GM23338 (cell line): ENCODE results near the gene VRK1. TPM values are rescaled to one million over a fixed set of nuclear protein-coding genes. Genes with fewer than 3 reads are reported as not detected.

Experiments
- ATAC-seq: fragments of 200-7000 bp; cut with Tn5 transposase; 3 replicates; pipeline ENCODE4 v1.9.1; 2020
- DNase-seq: peaks from one replicate; pipeline ENCODE4 v3.0.0-alpha.2; 2015; ENCODE audit warnings: low spot score
- H2AFZ ChIP-seq: fragments of 200-600 bp; sonication (generic); 2 replicates; pipeline ENCODE4 v1.8.0; 2016; ENCODE audit warnings: antibody characterized with exemption, mild to moderate bottlenecking, moderate library complexity
- H3F3A ChIP-seq: fragments of 200-600 bp; sonication (generic); replicated peaks from 2 replicates; pipeline ENCODE4 v1.8.0; 2017; ENCODE audit warnings: antibody characterized with exemption, mixed run types, low read depth
- H3K27ac ChIP-seq: fragments of 200-600 bp; sonication (generic); 2 replicates; pipeline ENCODE4 v1.6.1; 2016; ENCODE audit warnings: low read depth
- H3K27me3 ChIP-seq: fragments of 200-600 bp; sonication (generic); 2 replicates; pipeline ENCODE4 v1.8.0; 2016; ENCODE audit warnings: mild to moderate bottlenecking, mixed run types, moderate library complexity; ENCODE audit not compliant: insufficient read depth
- H3K36me3 ChIP-seq: fragments of 200-600 bp; sonication (generic); 2 replicates; pipeline ENCODE4 v1.8.0; 2016; ENCODE audit warnings: mild to moderate bottlenecking; ENCODE audit not compliant: insufficient read depth
- H3K4me1 ChIP-seq: fragments of 200-600 bp; sonication (generic); 2 replicates; pipeline ENCODE4 v1.8.0; 2016; ENCODE audit warnings: mild to moderate bottlenecking, moderate library complexity; ENCODE audit not compliant: insufficient read depth
- H3K4me2 ChIP-seq: fragments of 200-600 bp; sonication (generic); 2 replicates; pipeline ENCODE4 v1.7.1; 2017; ENCODE audit warnings: mixed run types
- H3K4me3 ChIP-seq: fragments of 200-600 bp; sonication (generic); 2 replicates; pipeline ENCODE4 v1.6.1; 2016; ENCODE audit warnings: mixed run types
- H3K79me2 ChIP-seq: fragments of 200-600 bp; sonication (generic); replicated peaks from 2 replicates; pipeline ENCODE4 v1.8.0; 2017; ENCODE audit warnings: mild to moderate bottlenecking; ENCODE audit not compliant: insufficient read depth
- H3K9me2 ChIP-seq: fragments of 200-600 bp; sonication (generic); 2 replicates; pipeline ENCODE4 v1.8.0; 2017; ENCODE audit not compliant: insufficient read depth
- H4K20me1 ChIP-seq: fragments of 200-600 bp; sonication (generic); replicated peaks from 2 replicates; pipeline ENCODE4 v1.8.0; 2017; ENCODE audit warnings: mild to moderate bottlenecking; ENCODE audit not compliant: insufficient read depth
- H3K27ac Mint-ChIP-seq: 2 replicates; pipeline ENCODE4 v1.8.0; 2020; ENCODE audit warnings: inconsistent platforms, mild to moderate bottlenecking, moderate library complexity, mixed read lengths
- H3K27me3 Mint-ChIP-seq: 3 replicates; pipeline ENCODE4 v1.8.0; 2022; ENCODE audit warnings: low read depth, mild to moderate bottlenecking, moderate library complexity, mixed read lengths, inconsistent platforms; ENCODE audit not compliant: insufficient read depth, poor library complexity
- H3K36me3 Mint-ChIP-seq: 3 replicates; pipeline ENCODE4 v1.8.0; 2021; ENCODE audit warnings: low read depth, mild to moderate bottlenecking, inconsistent platforms, moderate library complexity, mixed read lengths
- H3K4me1 Mint-ChIP-seq: 3 replicates; pipeline ENCODE4 v1.8.0; 2020; ENCODE audit warnings: mild to moderate bottlenecking, inconsistent platforms, mixed read lengths
- H3K4me3 Mint-ChIP-seq: 3 replicates; pipeline ENCODE4 v1.8.0; 2021; ENCODE audit warnings: moderate library complexity, mild to moderate bottlenecking, inconsistent platforms, mixed read lengths
- H3K9me3 Mint-ChIP-seq: 3 replicates; pipeline ENCODE4 v1.8.0; 2020; ENCODE audit warnings: moderate library complexity, mild to moderate bottlenecking, inconsistent platforms, mixed read lengths
- CREB1 ChIP-seq: fragments of 250-450 bp; sonication (Bioruptor Pico); IDR thresholded peaks from 2 replicates; pipeline ENCODE4 v1.5.0; 2020; ENCODE audit warnings: low read depth, mild to moderate bottlenecking, moderate library complexity
- EZH2 ChIP-seq: fragments of 200-600 bp; sonication (generic); IDR thresholded peaks from one replicate; pipeline ENCODE4 v1.8.0; 2017; ENCODE audit warnings: antibody characterized with exemption, mild to moderate bottlenecking, low read depth; ENCODE audit not compliant: unreplicated experiment
- ZNF114 ChIP-seq: fragments of 250-450 bp; sonication (Bioruptor Pico); IDR thresholded peaks from 2 replicates; pipeline ENCODE4 v1.5.0; 2020; ENCODE audit warnings: mild to moderate bottlenecking, moderate library complexity
- polyA plus RNA-seq: library from polyadenylated mRNA; unstranded; fragments of >200 nt; fragmentation: Nextera tagmentation; extraction: Ambion mirVana; gene quantifications from 2 replicates; pipeline ENCODE4 v1.2.1, GENCODE V29; 2016
- total RNA-seq: library from RNA; depleted of rRNA; stranded (reverse); fragments of >200 nt; shearing (Covaris generic); gene quantifications from 2 replicates; pipeline ENCODE4 v1.2.3, GENCODE V29; 2014
- TF ChIP-seq, protein P1 (sequence below), 2 experiments: fragments of 200-600 bp in 1 of 2; sonication (generic) in 1 of 2; conservative IDR thresholded peaks; 2 replicates each; pipeline versions ENCODE4 v1.5.1 to v1.6.1; 2016 to 2017; ENCODE audit warnings: antibody characterized with exemption in 2 of 2, low read depth in 2 of 2, mild to moderate bottlenecking in 2 of 2, moderate library complexity in 1 of 2
- TF ChIP-seq, protein P2 (sequence below): fragments of 250-450 bp; sonication (Bioruptor Pico); IDR thresholded peaks from 2 replicates; pipeline ENCODE4 v1.5.0; 2020; ENCODE audit warnings: mild to moderate bottlenecking, moderate library complexity
- TF ChIP-seq, protein P3 (sequence below): IDR thresholded peaks from one replicate; pipeline ENCODE4 v1.6.1; 2018; ENCODE audit warnings: antibody characterized with exemption; ENCODE audit not compliant: unreplicated experiment

VRK1 gene
- total and polyA plus RNA-seq, 2 experiments from 2014 or later: 83.8 to 119 TPM

DNA sequence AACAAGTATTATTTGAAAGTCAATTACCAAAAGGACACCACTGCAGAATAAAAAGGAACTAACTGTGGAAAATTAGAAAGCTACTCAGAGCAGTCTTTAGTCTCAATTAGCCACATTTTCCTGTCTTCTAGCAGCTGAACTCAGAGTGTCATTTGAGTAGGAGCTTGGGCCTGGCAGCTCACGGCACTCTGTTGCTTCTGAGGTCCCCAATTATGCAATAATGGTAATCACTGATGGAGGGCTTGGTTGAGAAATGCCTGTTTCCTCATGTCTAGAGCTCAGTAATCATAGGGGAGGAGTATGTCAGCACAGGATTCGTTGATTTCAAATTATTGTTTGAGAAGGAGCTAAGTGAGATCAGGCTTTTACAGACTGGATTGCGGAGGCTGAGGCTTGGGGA, 108.6 kb downstream of the VRK1 start:
- Mint-ChIP-seq H3K27ac (no peak overlapping the region), H3K4me1 (peaks cover 20% of the 10 kb centered on the region), H3K36me3 (peaks cover 17% of the 10 kb centered on the region), H3K4me3 (no peak overlapping the region), H3K27me3 (peaks cover 5% of the 10 kb centered on the region), H3K9me3 (peaks cover 20% of the 10 kb centered on the region)
- Histone ChIP-seq H3F3A (no peaks in the 10 kb centered on the region), H2AFZ (no peak overlapping the region), H3K4me2 (no peak overlapping the region), H3K27ac (no peak overlapping the region), H4K20me1 (no peaks in the 10 kb centered on the region), H3K4me1 (peaks cover 11% of the 10 kb centered on the region), H3K79me2 (no peaks in the 10 kb centered on the region), H3K4me3 (no peak overlapping the region), H3K9me2 (0 out of 2 replicates have a peak, but pooled peaks cover 6% of the 10 kb centered on the region), H3K27me3 (no peaks in the 10 kb centered on the region), H3K36me3 (no peaks in the 10 kb centered on the region)
- DNase-seq (no peak), ATAC-seq (no peak)
- no peak for TF ChIP-seq ZNF114
- TF ChIP-seq, protein P1, sequence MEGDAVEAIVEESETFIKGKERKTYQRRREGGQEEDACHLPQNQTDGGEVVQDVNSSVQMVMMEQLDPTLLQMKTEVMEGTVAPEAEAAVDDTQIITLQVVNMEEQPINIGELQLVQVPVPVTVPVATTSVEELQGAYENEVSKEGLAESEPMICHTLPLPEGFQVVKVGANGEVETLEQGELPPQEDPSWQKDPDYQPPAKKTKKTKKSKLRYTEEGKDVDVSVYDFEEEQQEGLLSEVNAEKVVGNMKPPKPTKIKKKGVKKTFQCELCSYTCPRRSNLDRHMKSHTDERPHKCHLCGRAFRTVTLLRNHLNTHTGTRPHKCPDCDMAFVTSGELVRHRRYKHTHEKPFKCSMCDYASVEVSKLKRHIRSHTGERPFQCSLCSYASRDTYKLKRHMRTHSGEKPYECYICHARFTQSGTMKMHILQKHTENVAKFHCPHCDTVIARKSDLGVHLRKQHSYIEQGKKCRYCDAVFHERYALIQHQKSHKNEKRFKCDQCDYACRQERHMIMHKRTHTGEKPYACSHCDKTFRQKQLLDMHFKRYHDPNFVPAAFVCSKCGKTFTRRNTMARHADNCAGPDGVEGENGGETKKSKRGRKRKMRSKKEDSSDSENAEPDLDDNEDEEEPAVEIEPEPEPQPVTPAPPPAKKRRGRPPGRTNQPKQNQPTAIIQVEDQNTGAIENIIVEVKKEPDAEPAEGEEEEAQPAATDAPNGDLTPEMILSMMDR (conservative IDR thresholded peaks at IDR 0.05; ENCODE audit: low read depth in 2 of 2): no peak
- no peak for TF ChIP-seq CREB1 (CRISPR knock-in tag)
- TF ChIP-seq, protein P2, sequence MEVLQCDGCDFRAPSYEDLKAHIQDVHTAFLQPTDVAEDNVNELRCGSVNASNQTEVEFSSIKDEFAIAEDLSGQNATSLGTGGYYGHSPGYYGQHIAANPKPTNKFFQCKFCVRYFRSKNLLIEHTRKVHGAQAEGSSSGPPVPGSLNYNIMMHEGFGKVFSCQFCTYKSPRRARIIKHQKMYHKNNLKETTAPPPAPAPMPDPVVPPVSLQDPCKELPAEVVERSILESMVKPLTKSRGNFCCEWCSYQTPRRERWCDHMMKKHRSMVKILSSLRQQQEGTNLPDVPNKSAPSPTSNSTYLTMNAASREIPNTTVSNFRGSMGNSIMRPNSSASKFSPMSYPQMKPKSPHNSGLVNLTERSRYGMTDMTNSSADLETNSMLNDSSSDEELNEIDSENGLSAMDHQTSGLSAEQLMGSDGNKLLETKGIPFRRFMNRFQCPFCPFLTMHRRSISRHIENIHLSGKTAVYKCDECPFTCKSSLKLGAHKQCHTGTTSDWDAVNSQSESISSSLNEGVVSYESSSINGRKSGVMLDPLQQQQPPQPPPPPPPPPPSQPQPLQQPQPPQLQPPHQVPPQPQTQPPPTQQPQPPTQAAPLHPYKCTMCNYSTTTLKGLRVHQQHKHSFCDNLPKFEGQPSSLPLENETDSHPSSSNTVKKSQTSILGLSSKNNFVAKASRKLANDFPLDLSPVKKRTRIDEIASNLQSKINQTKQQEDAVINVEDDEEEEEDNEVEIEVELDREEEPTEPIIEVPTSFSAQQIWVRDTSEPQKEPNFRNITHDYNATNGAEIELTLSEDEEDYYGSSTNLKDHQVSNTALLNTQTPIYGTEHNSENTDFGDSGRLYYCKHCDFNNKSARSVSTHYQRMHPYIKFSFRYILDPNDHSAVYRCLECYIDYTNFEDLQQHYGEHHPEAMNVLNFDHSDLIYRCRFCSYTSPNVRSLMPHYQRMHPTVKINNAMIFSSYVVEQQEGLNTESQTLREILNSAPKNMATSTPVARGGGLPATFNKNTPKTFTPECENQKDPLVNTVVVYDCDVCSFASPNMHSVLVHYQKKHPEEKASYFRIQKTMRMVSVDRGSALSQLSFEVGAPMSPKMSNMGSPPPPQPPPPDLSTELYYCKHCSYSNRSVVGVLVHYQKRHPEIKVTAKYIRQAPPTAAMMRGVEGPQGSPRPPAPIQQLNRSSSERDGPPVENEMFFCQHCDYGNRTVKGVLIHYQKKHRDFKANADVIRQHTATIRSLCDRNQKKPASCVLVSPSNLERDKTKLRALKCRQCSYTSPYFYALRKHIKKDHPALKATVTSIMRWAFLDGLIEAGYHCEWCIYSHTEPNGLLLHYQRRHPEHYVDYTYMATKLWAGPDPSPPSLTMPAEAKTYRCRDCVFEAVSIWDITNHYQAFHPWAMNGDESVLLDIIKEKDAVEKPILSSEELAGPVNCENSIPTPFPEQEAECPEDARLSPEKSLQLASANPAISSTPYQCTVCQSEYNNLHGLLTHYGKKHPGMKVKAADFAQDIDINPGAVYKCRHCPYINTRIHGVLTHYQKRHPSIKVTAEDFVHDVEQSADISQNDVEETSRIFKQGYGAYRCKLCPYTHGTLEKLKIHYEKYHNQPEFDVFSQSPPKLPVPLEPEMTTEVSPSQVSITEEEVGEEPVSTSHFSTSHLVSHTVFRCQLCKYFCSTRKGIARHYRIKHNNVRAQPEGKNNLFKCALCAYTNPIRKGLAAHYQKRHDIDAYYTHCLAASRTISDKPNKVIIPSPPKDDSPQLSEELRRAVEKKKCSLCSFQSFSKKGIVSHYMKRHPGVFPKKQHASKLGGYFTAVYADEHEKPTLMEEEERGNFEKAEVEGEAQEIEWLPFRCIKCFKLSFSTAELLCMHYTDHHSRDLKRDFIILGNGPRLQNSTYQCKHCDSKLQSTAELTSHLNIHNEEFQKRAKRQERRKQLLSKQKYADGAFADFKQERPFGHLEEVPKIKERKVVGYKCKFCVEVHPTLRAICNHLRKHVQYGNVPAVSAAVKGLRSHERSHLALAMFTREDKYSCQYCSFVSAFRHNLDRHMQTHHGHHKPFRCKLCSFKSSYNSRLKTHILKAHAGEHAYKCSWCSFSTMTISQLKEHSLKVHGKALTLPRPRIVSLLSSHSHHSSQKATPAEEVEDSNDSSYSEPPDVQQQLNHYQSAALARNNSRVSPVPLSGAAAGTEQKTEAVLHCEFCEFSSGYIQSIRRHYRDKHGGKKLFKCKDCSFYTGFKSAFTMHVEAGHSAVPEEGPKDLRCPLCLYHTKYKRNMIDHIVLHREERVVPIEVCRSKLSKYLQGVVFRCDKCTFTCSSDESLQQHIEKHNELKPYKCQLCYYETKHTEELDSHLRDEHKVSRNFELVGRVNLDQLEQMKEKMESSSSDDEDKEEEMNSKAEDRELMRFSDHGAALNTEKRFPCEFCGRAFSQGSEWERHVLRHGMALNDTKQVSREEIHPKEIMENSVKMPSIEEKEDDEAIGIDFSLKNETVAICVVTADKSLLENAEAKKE: no peak
- TF ChIP-seq, protein P3, sequence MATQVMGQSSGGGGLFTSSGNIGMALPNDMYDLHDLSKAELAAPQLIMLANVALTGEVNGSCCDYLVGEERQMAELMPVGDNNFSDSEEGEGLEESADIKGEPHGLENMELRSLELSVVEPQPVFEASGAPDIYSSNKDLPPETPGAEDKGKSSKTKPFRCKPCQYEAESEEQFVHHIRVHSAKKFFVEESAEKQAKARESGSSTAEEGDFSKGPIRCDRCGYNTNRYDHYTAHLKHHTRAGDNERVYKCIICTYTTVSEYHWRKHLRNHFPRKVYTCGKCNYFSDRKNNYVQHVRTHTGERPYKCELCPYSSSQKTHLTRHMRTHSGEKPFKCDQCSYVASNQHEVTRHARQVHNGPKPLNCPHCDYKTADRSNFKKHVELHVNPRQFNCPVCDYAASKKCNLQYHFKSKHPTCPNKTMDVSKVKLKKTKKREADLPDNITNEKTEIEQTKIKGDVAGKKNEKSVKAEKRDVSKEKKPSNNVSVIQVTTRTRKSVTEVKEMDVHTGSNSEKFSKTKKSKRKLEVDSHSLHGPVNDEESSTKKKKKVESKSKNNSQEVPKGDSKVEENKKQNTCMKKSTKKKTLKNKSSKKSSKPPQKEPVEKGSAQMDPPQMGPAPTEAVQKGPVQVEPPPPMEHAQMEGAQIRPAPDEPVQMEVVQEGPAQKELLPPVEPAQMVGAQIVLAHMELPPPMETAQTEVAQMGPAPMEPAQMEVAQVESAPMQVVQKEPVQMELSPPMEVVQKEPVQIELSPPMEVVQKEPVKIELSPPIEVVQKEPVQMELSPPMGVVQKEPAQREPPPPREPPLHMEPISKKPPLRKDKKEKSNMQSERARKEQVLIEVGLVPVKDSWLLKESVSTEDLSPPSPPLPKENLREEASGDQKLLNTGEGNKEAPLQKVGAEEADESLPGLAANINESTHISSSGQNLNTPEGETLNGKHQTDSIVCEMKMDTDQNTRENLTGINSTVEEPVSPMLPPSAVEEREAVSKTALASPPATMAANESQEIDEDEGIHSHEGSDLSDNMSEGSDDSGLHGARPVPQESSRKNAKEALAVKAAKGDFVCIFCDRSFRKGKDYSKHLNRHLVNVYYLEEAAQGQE: no peak
- no peak for TF ChIP-seq EZH2
